ENCODE measurements around the gene GLRA3. TPM values are rescaled to one million over a fixed set of nuclear protein-coding genes. Genes with fewer than 3 reads are reported as not detected.
"Not testable (repeated sequence)": the region's sequence is repeated elsewhere in the genome, so short reads cannot be mapped to it uniquely, and the experiment has no call there.

The GLRA3 gene
- total RNA-seq, 2 experiments from 2014 or later: not detected

GRCh38 chr4:174650711-174651355 is 178.2 kb downstream of the GLRA3 start:
- Mint-ChIP-seq H3K36me3 (ENCODE audit: low read depth) (no peaks in the 10 kb centered on the region), H3K27me3 (no peaks in the 10 kb centered on the region), H3K9me3 (no peaks in the 10 kb centered on the region), H3K4me1 (no peaks in the 10 kb centered on the region), H3K27ac (no peak overlapping the region), H3K4me3 (no peak overlapping the region)
- ChIA-PET POLR2A (no interaction called here), CTCF (no interaction called here)
- DNase-seq: no peak

- ChIA-PET CTCF (no interaction called here), POLR2A (no interaction called here)
- H3K27ac Mint-ChIP-seq: no peak overlapping the region
- H3K27me3 Mint-ChIP-seq: no peaks in the 10 kb centered on the region
- no peak for DNase-seq
- H3K9me3 Mint-ChIP-seq: no peaks in the 10 kb centered on the region
- H3K36me3 Mint-ChIP-seq (ENCODE audit: low read depth): no peaks in the 10 kb centered on the region
- no peak overlapping the region for H3K4me3 Mint-ChIP-seq
- no peaks in the 10 kb centered on the region for H3K4me1 Mint-ChIP-seq
Measured at GRCh38 chr4:174648812-174649211, 180.2 kb downstream of the GLRA3 start.

DNA sequence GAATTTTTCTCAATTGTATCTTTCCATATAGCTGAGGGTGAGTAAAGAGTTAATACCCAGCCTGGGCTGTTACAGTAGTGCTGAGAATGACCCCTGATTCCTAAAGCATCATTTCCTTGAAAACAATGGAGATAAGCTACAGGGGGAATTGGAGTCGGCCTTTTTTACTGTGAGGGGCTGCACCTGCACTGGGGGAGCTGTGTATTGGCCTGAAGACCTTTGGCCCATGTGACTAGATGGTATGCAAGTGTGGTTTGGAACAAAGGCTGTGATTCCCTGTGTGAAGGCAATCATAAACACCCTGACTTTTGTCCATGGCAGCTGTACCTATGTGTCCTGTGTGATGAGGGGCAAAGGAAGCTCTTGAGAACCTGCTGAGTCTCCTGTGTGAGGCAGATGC is 182.7 kb downstream of the GLRA3 start:
- Mint-ChIP-seq H3K4me1 (no peaks in the 10 kb centered on the region), H3K4me3 (no peak overlapping the region), H3K9me3 (no peaks in the 10 kb centered on the region), H3K27me3 (no peaks in the 10 kb centered on the region), H3K36me3 (ENCODE audit: low read depth) (no peaks in the 10 kb centered on the region), H3K27ac (no peak overlapping the region)
- ChIA-PET POLR2A (no interaction called here), CTCF (no interaction called here)
- no peak for DNase-seq

GRCh38 chr4:174640146-174640545 is 188.9 kb downstream of the GLRA3 start:
- Mint-ChIP-seq H3K27ac (no peak overlapping the region), H3K4me1 (no peaks in the 10 kb centered on the region), H3K4me3 (no peak overlapping the region), H3K36me3 (ENCODE audit: low read depth) (no peaks in the 10 kb centered on the region), H3K27me3 (no peaks in the 10 kb centered on the region), H3K9me3 (no peaks in the 10 kb centered on the region)
- no peak for DNase-seq
- ChIA-PET POLR2A (no interaction called here), CTCF (no interaction called here)

GRCh38 chr4:174635732-174636131 is 193.3 kb downstream of the GLRA3 start:
- H3K27me3 Mint-ChIP-seq: no peaks in the 10 kb centered on the region
- H3K27ac Mint-ChIP-seq: no peak overlapping the region
- ChIA-PET POLR2A (no interaction called here), CTCF (no interaction called here)
- H3K4me1 Mint-ChIP-seq: peaks cover 3% of the 10 kb centered on the region
- H3K9me3 Mint-ChIP-seq: no peaks in the 10 kb centered on the region
- DNase-seq: no peak
- H3K36me3 Mint-ChIP-seq (ENCODE audit: low read depth): no peaks in the 10 kb centered on the region
- H3K4me3 Mint-ChIP-seq: no peak overlapping the region

GRCh38 chr4:174633399-174633798 is 195.6 kb downstream of the GLRA3 start:
- no peaks in the 10 kb centered on the region for H3K27me3 Mint-ChIP-seq
- DNase-seq: no peak
- H3K36me3 Mint-ChIP-seq (ENCODE audit: low read depth): no peaks in the 10 kb centered on the region
- H3K27ac Mint-ChIP-seq: no peak overlapping the region
- H3K4me3 Mint-ChIP-seq: no peak overlapping the region
- peaks cover 6% of the 10 kb centered on the region for H3K4me1 Mint-ChIP-seq
- CTCF ChIA-PET: no interaction called here
- POLR2A ChIA-PET: interaction anchor here (1.5 kb wide), 1 partner anchor 111 kb away, joined by 4 read pairs; the partner anchor contains the start of gene HPGD
- no peaks in the 10 kb centered on the region for H3K9me3 Mint-ChIP-seq

DNA sequence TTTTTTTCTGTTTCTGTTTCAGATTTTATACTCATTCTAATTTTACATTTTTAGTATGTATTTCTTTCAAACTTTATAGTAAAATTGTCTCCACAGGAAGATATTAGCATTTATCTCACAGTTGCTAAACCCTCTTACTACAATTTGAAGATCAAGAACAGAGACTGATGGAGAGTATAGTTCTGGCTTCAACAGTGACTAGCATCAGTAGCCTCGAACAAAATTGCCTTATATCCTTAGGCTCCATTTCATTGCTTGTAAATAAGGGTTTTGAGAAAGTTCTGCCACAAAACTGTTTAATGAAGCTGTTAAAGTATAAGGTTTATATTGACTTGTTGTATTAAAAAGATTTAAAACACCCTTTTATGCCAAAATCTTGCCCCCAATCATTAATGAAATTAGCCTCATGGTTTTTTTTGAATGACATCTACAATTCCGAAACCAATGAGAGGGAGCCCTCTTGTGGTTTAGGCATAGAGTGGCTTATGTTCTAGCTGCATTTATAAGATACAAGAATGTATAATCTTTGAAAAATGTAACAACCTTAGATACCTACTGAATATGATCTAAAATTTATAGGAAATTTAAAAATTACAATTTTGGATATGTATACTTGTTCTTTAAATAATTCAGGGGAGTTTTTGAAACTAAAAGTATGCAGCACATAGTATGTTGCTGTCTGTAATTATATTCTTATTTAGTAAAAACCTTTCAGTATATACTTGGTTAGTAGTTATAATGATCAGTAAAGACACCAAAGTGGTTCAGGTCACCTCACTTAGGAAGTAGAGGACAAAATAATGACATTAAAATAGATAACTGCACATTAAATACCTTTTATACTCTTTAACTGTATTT is 196.9 kb downstream of the GLRA3 start:
- H3K27ac Mint-ChIP-seq: no peak overlapping the region
- H3K4me1 Mint-ChIP-seq: peaks cover 6% of the 10 kb centered on the region
- DNase-seq: no peak
- H3K4me3 Mint-ChIP-seq: no peak overlapping the region
- no peaks in the 10 kb centered on the region for H3K9me3 Mint-ChIP-seq
- no peaks in the 10 kb centered on the region for H3K36me3 Mint-ChIP-seq (ENCODE audit: low read depth)
- ChIA-PET POLR2A (interaction anchor here (1.5 kb wide), 1 partner anchor 110 kb away, joined by 4 read pairs; the partner anchor contains the start of gene HPGD), CTCF (interaction anchor here (0.7 to 1.2 kb wide), 4 partner anchors 83 to 266 kb away, joined by 3 read pairs; no protein-coding TSS in a partner anchor)
- no peaks in the 10 kb centered on the region for H3K27me3 Mint-ChIP-seq

DNA sequence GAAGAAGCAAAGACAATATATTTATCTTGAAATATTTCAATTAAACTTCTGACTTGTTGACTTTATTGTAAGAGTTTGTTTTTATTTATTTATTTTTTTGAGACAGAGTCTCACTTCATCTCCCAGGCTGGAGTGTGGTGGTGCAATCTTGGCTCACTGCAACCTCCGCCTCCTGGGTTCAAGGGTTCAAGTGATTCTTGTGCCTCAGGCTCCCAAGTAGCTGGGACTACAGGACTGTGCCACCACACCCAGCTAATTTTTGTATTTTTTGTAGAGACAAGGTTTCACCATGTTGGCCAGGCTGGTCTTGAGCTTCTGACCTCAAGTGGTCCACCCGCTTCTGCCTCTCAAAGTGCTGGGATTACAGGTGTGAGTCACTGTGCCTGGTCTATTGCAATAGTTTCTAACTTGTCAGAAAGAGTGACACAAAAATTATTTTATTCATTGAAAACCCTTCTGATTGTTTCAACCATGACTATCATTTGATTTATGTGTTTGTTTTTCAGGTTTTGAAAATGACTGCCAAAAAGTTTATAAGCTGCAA is 199.1 kb downstream of the GLRA3 start:
- DNase-seq; H3K27ac Mint-ChIP-seq; H3K27me3 Mint-ChIP-seq; H3K36me3 Mint-ChIP-seq (ENCODE audit: low read depth); CTCF ChIA-PET; H3K4me1 Mint-ChIP-seq; H3K4me3 Mint-ChIP-seq; H3K9me3 Mint-ChIP-seq; POLR2A ChIA-PET: not testable (repeated sequence)

DNA sequence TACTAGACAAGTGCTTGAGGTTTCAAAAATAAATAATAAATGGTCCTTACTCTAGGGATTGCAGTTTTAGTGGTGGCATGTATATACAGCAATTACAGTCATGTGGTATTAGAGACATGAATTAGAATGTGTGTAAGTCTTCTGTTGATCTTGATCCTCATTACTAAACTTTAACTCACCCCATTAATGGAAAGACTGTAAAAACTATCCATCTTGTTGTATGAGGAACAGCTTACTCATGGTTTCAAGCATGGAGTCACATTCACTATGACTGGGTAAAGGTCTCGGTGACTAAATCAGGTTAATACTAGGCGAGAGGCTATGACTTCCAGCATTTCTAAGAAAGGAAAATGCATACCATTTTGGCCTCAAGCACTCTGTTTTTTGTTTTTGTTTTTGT is 199.8 kb downstream of the GLRA3 start:
- ChIA-PET CTCF (no interaction called here), POLR2A (no interaction called here)
- Mint-ChIP-seq H3K36me3 (ENCODE audit: low read depth) (no peaks in the 10 kb centered on the region), H3K4me3 (no peak overlapping the region), H3K27me3 (peaks cover 2% of the 10 kb centered on the region), H3K27ac (no peak overlapping the region), H3K4me1 (peaks cover 6% of the 10 kb centered on the region), H3K9me3 (no peaks in the 10 kb centered on the region)
- no peak for DNase-seq

DNA sequence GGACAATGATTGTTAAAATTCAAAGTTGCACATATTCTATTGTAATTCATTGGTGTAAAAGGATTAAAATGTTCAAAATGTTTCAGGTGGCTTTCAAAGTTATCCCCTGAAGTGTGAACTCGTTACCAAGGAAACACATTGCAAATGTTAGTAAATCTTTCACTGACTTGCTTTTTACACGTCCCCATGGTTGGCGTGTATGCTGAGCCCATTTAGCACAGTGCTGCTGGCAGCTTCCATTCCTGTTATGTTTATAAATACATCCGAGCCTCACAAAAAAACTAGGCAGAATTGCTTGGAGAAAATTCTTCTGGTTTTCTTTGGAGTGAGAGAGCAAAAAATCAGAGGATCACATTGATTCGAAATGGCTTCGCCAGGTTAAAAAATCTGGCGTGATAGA is 200.9 kb downstream of the GLRA3 start:
- peaks cover 2% of the 10 kb centered on the region for H3K4me1 Mint-ChIP-seq
- H3K27me3 Mint-ChIP-seq: peaks cover 2% of the 10 kb centered on the region
- H3K36me3 Mint-ChIP-seq (ENCODE audit: low read depth): no peaks in the 10 kb centered on the region
- CTCF ChIA-PET: no interaction called here
- no peak overlapping the region for H3K27ac Mint-ChIP-seq
- no peak for DNase-seq
- H3K9me3 Mint-ChIP-seq: no peaks in the 10 kb centered on the region
- no peak overlapping the region for H3K4me3 Mint-ChIP-seq
- POLR2A ChIA-PET: no interaction called here

DNA sequence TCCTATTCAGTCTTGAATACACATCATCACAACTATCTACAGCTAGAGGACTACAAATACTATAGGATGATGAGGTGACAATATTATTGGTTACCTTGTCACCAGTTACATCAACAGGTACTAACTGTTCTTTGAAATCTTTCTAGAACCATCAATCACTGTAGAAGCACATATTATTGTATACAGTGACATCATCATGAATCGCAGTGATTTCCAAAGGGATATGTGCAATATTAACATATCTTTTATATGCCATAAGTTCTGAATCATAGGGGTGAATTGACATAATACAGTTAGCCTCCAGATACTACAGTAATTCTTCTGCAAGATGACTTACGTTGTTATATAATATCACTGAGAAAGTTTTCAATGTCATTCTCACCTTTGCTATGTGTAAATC is 201.6 kb downstream of the GLRA3 start:
- Mint-ChIP-seq H3K27me3 (peaks cover 2% of the 10 kb centered on the region), H3K4me1 (peaks cover 2% of the 10 kb centered on the region), H3K4me3 (no peak overlapping the region), H3K9me3 (no peaks in the 10 kb centered on the region), H3K27ac (no peak overlapping the region), H3K36me3 (ENCODE audit: low read depth) (no peaks in the 10 kb centered on the region)
- POLR2A ChIA-PET: no interaction called here
- DNase-seq: no peak
- CTCF ChIA-PET: no interaction called here

DNA sequence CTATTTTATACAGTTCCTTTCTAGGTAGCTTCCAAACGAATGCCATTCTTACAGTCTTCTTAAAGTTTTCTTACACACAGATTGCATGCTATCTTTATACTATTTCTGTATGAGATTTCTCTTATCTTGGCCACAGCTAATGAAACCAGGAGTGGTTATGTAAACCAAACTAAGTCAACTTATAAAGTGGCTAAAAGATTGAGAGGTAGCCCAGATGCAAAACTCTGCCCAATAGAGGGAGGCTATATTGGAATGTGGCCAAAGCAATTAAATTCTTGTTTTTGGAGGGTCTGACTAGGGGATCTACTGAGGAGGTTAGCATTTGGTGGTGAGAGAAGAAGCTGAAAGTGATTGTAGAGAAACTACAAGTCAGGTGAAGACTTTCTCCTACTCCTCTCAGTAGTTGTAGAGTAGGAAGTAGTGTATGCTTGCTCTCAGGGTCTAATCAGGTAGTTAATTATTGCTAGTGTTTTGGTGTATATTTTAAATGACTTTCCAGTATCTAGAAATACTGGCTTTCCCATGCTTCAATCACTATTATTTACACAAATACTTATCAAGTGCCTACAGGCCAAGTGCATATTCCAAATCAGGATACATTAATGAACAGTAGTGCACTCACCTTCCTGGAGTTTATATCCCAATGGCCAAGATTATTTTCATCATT is 202.6 kb downstream of the GLRA3 start:
- H3K4me3 Mint-ChIP-seq: no peak overlapping the region
- H3K4me1 Mint-ChIP-seq: peaks cover 2% of the 10 kb centered on the region
- H3K27me3 Mint-ChIP-seq: peaks cover 2% of the 10 kb centered on the region
- no peak overlapping the region for H3K27ac Mint-ChIP-seq
- ChIA-PET CTCF (no interaction called here), POLR2A (no interaction called here)
- DNase-seq: no peak
- H3K36me3 Mint-ChIP-seq (ENCODE audit: low read depth): no peaks in the 10 kb centered on the region
- H3K9me3 Mint-ChIP-seq: no peaks in the 10 kb centered on the region

GRCh38 chr4:174616661-174617060 is 212.4 kb downstream of the GLRA3 start:
- H3K36me3 Mint-ChIP-seq (ENCODE audit: low read depth): peaks cover 3% of the 10 kb centered on the region

More at GRCh38 chr4:174616661-174617060, 212.4 kb downstream of the GLRA3 start:
- peaks cover 2% of the 10 kb centered on the region for H3K27me3 Mint-ChIP-seq
- peaks cover 5% of the 10 kb centered on the region for H3K9me3 Mint-ChIP-seq
- CTCF ChIA-PET: no interaction called here
- POLR2A ChIA-PET: no interaction called here
- H3K4me3 Mint-ChIP-seq: no peak overlapping the region
- H3K27ac Mint-ChIP-seq: no peak overlapping the region
- DNase-seq: no peak
- no peaks in the 10 kb centered on the region for H3K4me1 Mint-ChIP-seq

Data from activated CD4-positive, alpha-beta memory T cell treated with anti-CD3 and anti-CD28 coated beads, Interleukin-2, amount 10 ng/mL, durations not matched to agents 7 days and 5 days (primary cell).